Ovary (tissue), 3 donors: ENCODE measurements around the gene MAP3K7CL.

Experiments
- CTCF ChIP-seq, 3 donors: fragments of 450-650 bp in 2 of 3; fragments of 200-600 bp in 1 of 3; IDR thresholded peaks; one replicate each; pipeline versions ENCODE4 v1.5.1 to v1.8.0; 2016 to 2022; ENCODE audit warnings: antibody characterized with exemption in 3 of 3, mild to moderate bottlenecking in 1 of 3
- EP300 ChIP-seq: sonication (generic); formaldehyde crosslinking; IDR thresholded peaks from one replicate; pipeline ENCODE4 v1.6.1; 2017; ENCODE audit warnings: antibody characterized with exemption
- POLR2A ChIP-seq: fragments of 450-650 bp; IDR thresholded peaks from one replicate; pipeline ENCODE4 v1.6.1; 2017; ENCODE audit warnings: antibody characterized with exemption, mild to moderate bottlenecking, moderate library complexity
- donor health status: DM: no; HTN: no; CAD: no.

- TF ChIP-seq POLR2A (no peak), CTCF (IDR thresholded peaks at IDR 0.05) (no peak), EP300 (no peak)
Observed at GRCh38 chr21:29212446-29212845, 82.0 kb downstream of the MAP3K7CL start.
